K562 (cell line): ENCODE data around the gene PCSK5.

Experiments used
- CREB1 ChIP-seq, 2 experiments: sonication (generic) in 1 of 2; formaldehyde crosslinking in 1 of 2; IDR thresholded peaks; 2 replicates each; pipeline versions ENCODE4 v1.6.1 to v1.8.0; 2012 to 2022; ENCODE audit warnings: inconsistent platforms in 1 of 2, mild to moderate bottlenecking in 1 of 2, missing genetic modification reagents in 1 of 2, moderate library complexity in 1 of 2
- EP300 ChIP-seq: IDR thresholded peaks from 2 replicates; pipeline ENCODE4 v1.6.1; 2012; ENCODE audit warnings: low read length, improper control_type of control experiment
- RB1 ChIP-seq: fragments of 450-650 bp; IDR thresholded peaks from 2 replicates; pipeline ENCODE4 v1.6.1; 2017; ENCODE audit warnings: low read depth, mild to moderate bottlenecking
- TAF1 ChIP-seq: IDR thresholded peaks from 2 replicates; pipeline ENCODE4 v1.6.1; 2011; ENCODE audit warnings: mild to moderate bottlenecking, low read length, moderate library complexity; ENCODE audit not compliant: insufficient read depth, control insufficient read depth, severe bottlenecking; ENCODE audit errors: extremely low read depth
- ZNF274 ChIP-seq: IDR thresholded peaks from 2 replicates; pipeline ENCODE4 v1.6.1; 2011; ENCODE audit warnings: low read depth, mild to moderate bottlenecking, low read length, moderate library complexity, borderline replicate concordance
- TF ChIP-seq, protein P1 (sequence below), 3 experiments: IDR thresholded peaks in 2 of 3; conservative IDR thresholded peaks in 1 of 3; 2 replicates each; pipeline ENCODE4 v1.5.1; 2011 to 2012; ENCODE audit warnings: low read length in 3 of 3, mild to moderate bottlenecking in 3 of 3, control low read depth in 2 of 3, improper control_type of control experiment in 1 of 3, inconsistent platforms in 1 of 3, low read depth in 1 of 3, mixed read lengths in 1 of 3, moderate library complexity in 1 of 3; ENCODE audit not compliant: insufficient read depth in 2 of 3
- TF ChIP-seq, protein P2 (sequence below): sonication (generic); formaldehyde crosslinking; IDR thresholded peaks from 2 replicates; pipeline ENCODE4 v1.8.1; 2023; ENCODE audit warnings: mild to moderate bottlenecking, missing genetic modification reagents
- TF ChIP-seq, protein P3 (sequence below): fragments of 250-450 bp; sonication (Bioruptor Pico); IDR thresholded peaks from 2 replicates; pipeline ENCODE4 v1.5.0; 2021

DNA sequence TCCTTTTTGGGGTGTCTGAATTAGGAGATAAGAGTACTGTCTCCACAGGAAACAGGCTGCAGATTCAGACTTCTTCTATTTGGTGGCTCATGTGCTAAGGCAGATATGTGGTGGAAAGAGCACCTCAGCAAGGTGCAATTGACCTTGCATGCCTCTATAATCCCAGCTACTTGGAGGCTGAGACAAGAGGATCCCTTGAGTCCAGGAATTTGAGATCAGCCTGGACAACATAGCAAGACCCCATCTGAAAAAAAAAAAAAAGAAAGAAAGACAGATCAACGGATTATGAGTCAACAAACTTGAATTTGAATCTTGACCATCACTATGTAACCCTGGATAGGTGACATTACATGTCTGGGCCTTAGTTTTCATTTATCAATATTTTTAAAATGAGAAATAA lies 459.4 kb downstream of the PCSK5 start:
- TF ChIP-seq EP300 (no peak), TAF1 (no peak), CREB1 (IDR thresholded peaks at IDR 0.05) (no peak), CREB1 (CRISPR knock-in tag; IDR thresholded peaks at IDR 0.05) (no peak), RB1 (no peak), ZNF274 (no peak)
- TF ChIP-seq, protein P1, sequence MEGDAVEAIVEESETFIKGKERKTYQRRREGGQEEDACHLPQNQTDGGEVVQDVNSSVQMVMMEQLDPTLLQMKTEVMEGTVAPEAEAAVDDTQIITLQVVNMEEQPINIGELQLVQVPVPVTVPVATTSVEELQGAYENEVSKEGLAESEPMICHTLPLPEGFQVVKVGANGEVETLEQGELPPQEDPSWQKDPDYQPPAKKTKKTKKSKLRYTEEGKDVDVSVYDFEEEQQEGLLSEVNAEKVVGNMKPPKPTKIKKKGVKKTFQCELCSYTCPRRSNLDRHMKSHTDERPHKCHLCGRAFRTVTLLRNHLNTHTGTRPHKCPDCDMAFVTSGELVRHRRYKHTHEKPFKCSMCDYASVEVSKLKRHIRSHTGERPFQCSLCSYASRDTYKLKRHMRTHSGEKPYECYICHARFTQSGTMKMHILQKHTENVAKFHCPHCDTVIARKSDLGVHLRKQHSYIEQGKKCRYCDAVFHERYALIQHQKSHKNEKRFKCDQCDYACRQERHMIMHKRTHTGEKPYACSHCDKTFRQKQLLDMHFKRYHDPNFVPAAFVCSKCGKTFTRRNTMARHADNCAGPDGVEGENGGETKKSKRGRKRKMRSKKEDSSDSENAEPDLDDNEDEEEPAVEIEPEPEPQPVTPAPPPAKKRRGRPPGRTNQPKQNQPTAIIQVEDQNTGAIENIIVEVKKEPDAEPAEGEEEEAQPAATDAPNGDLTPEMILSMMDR (IDR thresholded peaks at IDR 0.05 in 2 of 3, conservative IDR thresholded peaks at IDR 0.05 in 1 of 3; ENCODE audit: insufficient read depth in 2 of 3, low read depth in 1 of 3, low read length in 3 of 3), result no peak
- TF ChIP-seq, protein P2, sequence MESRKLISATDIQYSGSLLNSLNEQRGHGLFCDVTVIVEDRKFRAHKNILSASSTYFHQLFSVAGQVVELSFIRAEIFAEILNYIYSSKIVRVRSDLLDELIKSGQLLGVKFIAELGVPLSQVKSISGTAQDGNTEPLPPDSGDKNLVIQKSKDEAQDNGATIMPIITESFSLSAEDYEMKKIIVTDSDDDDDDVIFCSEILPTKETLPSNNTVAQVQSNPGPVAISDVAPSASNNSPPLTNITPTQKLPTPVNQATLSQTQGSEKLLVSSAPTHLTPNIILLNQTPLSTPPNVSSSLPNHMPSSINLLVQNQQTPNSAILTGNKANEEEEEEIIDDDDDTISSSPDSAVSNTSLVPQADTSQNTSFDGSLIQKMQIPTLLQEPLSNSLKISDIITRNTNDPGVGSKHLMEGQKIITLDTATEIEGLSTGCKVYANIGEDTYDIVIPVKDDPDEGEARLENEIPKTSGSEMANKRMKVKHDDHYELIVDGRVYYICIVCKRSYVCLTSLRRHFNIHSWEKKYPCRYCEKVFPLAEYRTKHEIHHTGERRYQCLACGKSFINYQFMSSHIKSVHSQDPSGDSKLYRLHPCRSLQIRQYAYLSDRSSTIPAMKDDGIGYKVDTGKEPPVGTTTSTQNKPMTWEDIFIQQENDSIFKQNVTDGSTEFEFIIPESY (CRISPR knock-in tag), result no peak
- TF ChIP-seq, protein P3, sequence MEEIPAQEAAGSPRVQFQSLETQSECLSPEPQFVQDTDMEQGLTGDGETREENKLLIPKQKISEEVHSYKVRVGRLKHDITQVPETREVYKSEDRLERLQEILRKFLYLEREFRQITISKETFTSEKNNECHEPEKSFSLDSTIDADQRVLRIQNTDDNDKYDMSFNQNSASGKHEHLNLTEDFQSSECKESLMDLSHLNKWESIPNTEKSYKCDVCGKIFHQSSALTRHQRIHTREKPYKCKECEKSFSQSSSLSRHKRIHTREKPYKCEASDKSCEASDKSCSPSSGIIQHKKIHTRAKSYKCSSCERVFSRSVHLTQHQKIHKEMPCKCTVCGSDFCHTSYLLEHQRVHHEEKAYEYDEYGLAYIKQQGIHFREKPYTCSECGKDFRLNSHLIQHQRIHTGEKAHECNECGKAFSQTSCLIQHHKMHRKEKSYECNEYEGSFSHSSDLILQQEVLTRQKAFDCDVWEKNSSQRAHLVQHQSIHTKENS (CRISPR knock-in tag), result no peak
